HG03045 (cell line): ENCODE data around the gene ARPC3.
A peak's percentile ranks its signal among the peaks of the same experiment; 100 is the strongest.
"Not testable (repeated sequence)": the region's sequence is repeated elsewhere in the genome, so short reads cannot be mapped to it uniquely, and the experiment has no call there.

Experiments used
- ATAC-seq: cut with Tn5 transposase; IDR thresholded peaks from one replicate; pipeline ENCODE4 v1.9.1; 2021; ENCODE audit warnings: mild to moderate bottlenecking, moderate library complexity; ENCODE audit not compliant: unreplicated experiment

The ARPC3 gene

DNA sequence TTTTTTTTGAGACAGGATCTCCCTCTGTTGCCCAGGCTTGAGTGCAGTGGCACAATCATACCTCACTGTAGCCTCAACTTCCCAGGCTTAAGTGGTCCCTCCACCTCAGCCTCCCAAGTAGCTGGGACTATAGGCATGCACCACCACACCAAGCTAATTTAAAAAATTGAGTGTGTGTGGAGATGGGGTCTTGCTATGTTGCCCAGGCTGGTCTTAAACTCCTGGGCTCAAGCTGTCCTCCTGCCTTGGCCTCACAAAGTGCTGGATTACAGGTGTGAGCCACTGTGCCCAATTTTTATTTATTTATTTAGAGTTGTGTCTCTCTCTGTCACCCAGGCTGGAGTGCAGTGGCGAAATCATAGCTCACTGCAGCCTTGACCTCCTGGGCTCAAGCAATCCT, 29.5 kb downstream of the ARPC3 start:
- not testable (repeated sequence) for ATAC-seq

GRCh38 chr12:110417113-110417512, 33.0 kb downstream of the ARPC3 start:
- not testable (repeated sequence) for ATAC-seq

GRCh38 chr12:110410086-110410485, 40.1 kb downstream of the ARPC3 start:
- not testable (repeated sequence) for ATAC-seq

GRCh38 chr12:110405126-110405662, 44.9 kb downstream of the ARPC3 start:
- not testable (repeated sequence) for ATAC-seq

DNA sequence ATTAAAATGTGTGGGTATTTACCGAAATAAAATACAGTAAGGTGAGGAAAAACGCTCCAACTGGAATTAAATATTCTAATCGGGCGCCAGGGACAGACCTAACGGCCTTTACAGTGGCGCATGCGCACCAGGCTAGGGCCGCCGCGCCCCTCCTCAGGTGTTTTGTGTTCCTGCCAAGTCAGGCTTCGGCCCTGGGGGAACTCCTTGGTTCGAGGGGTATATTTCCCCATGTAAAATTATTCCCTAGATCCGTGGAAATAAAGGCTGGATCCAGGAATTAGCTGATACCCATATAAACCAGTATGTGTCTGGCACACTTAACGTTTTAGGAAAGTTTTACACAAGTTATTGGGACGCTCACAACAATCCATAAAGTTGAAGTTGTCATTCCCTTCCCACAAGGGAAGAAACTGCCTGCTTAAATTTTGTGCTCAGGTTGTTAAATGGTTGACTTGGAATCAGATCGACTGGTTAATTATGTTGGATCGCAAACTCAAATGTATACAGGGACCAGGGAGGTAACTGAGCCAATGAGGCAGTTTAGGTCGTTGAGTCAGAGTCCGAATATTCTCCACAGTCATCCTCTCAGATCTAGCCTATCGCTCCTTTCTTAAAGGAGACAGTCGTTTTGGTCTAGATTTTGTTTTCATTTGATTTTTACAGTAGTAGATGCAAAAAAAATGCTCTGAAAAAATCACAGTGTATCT, 46.0 kb downstream of the ARPC3 start:
- ATAC-seq, result peak; percentile 45

- peak; percentile 73 for ATAC-seq
Measured at GRCh38 chr12:110403146-110403975, 46.8 kb downstream of the ARPC3 start, which contains the start of gene ANAPC7. Gene ANAPC7 (minus strand): TSS chr12:110403708. CDS start chr12:110403627, 81 bp downstream.
